ENCODE measurements around the gene BAG5.

The BAG5 gene

GRCh38 chr14:103539056-103539825 is 23.2 kb downstream of the BAG5 start:
- H4K20me1 ChIP-seq (ENCODE audit: insufficient read depth, low read length, poor library complexity, severe bottlenecking), result no peaks in the 10 kb centered on the region

DNA sequence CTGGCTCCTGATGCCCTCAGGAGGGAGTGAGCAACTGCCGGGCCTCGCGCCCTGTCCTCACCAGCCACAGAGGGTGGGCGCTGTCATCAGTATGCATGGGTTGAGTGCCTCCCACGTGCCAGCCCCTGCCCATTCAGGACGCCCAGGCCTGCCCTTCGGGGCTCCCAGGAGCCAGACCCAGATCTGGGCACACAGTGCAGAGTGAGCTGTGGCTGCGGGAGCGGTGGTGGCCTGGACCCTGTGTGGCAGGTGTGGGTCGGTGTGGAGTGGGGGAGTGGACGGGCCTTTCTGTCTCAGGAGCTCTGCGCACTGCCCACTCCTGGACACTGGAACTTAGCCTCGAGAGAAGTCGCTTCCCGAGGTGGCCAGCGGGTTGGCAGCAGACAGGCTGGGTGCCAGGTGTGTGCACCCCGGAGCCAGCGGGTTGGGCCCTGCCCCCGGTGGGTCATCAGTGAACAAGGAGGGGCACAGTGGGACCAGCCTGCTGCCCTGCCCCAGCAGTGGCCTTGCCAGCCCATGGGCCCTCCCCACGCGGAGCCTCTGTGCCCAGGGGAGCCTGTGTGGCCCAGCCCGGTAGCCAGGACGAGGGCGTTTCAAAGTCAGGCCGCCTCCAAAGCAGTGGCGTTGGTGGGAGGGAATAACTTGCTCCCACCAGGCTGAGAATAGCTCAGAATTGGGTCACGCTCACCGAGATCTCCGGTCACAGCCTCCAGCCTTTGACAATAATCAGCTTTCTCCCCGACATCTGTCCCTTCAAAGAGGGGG is 24.0 kb downstream of the BAG5 start:
- Histone ChIP-seq H3K79me2 (ENCODE audit: insufficient read depth, low read length) (no peaks in the 10 kb centered on the region), H2AFZ (ENCODE audit: low read length) (no peak overlapping the region), H3K4me3 (ENCODE audit: low read length, poor library complexity, severe bottlenecking) (no peak overlapping the region), H3F3A (ENCODE audit: low read depth) (no peaks in the 10 kb centered on the region), H3K9ac (ENCODE audit: low read depth, low read length, poor library complexity, severe bottlenecking) (no peak overlapping the region), H4K20me1 (ENCODE audit: insufficient read depth, low read length, poor library complexity, severe bottlenecking) (no peaks in the 10 kb centered on the region), H3K4me1 (ENCODE audit: insufficient read depth, low read length, poor library complexity, severe bottlenecking) (no peaks in the 10 kb centered on the region), H3K9me3 (ENCODE audit: insufficient read depth, low read depth, low read length) (no peaks in the 10 kb centered on the region), H3K27me3 (ENCODE audit: insufficient read depth, low read length, poor library complexity, severe bottlenecking) (no peaks in the 10 kb centered on the region), H3K36me3 (ENCODE audit: insufficient read depth, low read length) (no peaks in the 10 kb centered on the region), H3K9me2 (replicated peaks; ENCODE audit: low read depth, low read length) (no peaks in the 10 kb centered on the region), H3K4me2 (ENCODE audit: low read depth, low read length, poor library complexity, severe bottlenecking) (no peak overlapping the region)
- no peak for TF ChIP-seq CTCF (conservative IDR thresholded peaks at IDR 0.05; ENCODE audit: low read length)
- TF ChIP-seq EZH2phosphoT487 (IDR thresholded peaks at IDR 0.05; ENCODE audit: borderline replicate concordance), result no peak

More at GRCh38 chr14:103539056-103539825, 23.2 kb downstream of the BAG5 start:
- Histone ChIP-seq H3F3A (ENCODE audit: low read depth) (no peaks in the 10 kb centered on the region), H2AFZ (ENCODE audit: low read length) (no peak overlapping the region), H3K4me2 (ENCODE audit: low read depth, low read length, poor library complexity, severe bottlenecking) (no peak overlapping the region), H3K9me3 (ENCODE audit: insufficient read depth, low read depth, low read length) (no peaks in the 10 kb centered on the region), H3K9ac (ENCODE audit: low read depth, low read length, poor library complexity, severe bottlenecking) (no peak overlapping the region), H3K36me3 (ENCODE audit: insufficient read depth, low read length) (no peaks in the 10 kb centered on the region), H3K27me3 (ENCODE audit: insufficient read depth, low read length, poor library complexity, severe bottlenecking) (no peaks in the 10 kb centered on the region), H3K4me3 (ENCODE audit: low read length, poor library complexity, severe bottlenecking) (no peak overlapping the region), H3K79me2 (ENCODE audit: insufficient read depth, low read length) (no peaks in the 10 kb centered on the region), H3K9me2 (replicated peaks; ENCODE audit: low read depth, low read length) (no peaks in the 10 kb centered on the region), H3K4me1 (ENCODE audit: insufficient read depth, low read length, poor library complexity, severe bottlenecking) (no peaks in the 10 kb centered on the region)
- TF ChIP-seq CTCF (conservative IDR thresholded peaks at IDR 0.05; ENCODE audit: low read length), result no peak
- TF ChIP-seq EZH2phosphoT487 (IDR thresholded peaks at IDR 0.05; ENCODE audit: borderline replicate concordance), result no peak

DNA sequence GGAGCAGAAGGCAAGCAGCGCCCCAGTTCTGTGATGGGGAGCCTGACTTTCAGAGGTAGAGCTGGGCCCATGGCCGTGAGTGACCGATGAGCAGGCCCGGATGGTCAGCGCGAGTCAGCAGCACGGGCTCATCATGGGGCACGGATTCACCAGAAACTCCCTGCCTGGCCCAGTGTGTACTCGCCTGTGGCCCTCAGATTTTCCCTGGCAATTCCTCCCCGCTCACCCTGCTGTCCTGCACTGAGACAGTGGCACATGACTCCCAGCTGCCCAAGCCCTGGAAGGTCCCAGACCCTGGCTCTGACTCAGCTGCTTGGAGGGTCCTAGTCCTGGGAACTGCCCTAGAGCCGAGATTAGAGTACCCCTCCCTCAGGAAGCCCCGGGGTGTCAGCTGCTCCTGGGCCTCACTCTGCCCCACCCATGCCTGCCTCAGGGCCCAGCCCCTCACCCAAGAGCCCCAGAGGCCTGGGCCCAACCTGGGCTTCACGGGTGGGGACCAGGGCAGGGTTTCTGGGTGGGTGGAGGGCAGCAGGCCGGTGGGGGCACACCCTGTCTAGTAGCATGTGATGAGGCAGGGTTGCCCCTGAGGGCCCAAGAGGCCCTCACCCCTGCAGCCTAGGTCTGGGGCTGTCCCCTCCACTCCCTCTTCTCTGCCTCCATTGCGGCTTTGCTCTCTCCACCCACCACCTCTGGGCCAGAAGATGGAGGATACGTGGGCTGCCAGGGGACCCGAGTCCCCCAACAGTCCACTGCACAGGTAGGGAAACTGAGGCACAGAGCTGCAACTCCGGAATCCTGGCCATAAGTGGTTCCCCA is 25.1 kb downstream of the BAG5 start:
- Histone ChIP-seq H4K20me1 (ENCODE audit: insufficient read depth, low read length, poor library complexity, severe bottlenecking) (no peaks in the 10 kb centered on the region), H3F3A (ENCODE audit: low read depth) (no peaks in the 10 kb centered on the region), H3K4me1 (ENCODE audit: insufficient read depth, low read length, poor library complexity, severe bottlenecking) (no peaks in the 10 kb centered on the region), H3K9me2 (replicated peaks; ENCODE audit: low read depth, low read length) (no peaks in the 10 kb centered on the region), H3K4me2 (ENCODE audit: low read depth, low read length, poor library complexity, severe bottlenecking) (no peak overlapping the region), H3K27me3 (ENCODE audit: insufficient read depth, low read length, poor library complexity, severe bottlenecking) (no peaks in the 10 kb centered on the region), H3K4me3 (ENCODE audit: low read length, poor library complexity, severe bottlenecking) (no peak overlapping the region), H3K79me2 (ENCODE audit: insufficient read depth, low read length) (no peaks in the 10 kb centered on the region), H3K36me3 (ENCODE audit: insufficient read depth, low read length) (no peaks in the 10 kb centered on the region), H2AFZ (ENCODE audit: low read length) (no peak overlapping the region), H3K9ac (ENCODE audit: low read depth, low read length, poor library complexity, severe bottlenecking) (no peak overlapping the region), H3K9me3 (ENCODE audit: insufficient read depth, low read depth, low read length) (no peaks in the 10 kb centered on the region)
- no peak for TF ChIP-seq CTCF (conservative IDR thresholded peaks at IDR 0.05; ENCODE audit: low read length)

Measured in Loucy (cell line).